CD4-positive, alpha-beta T cell treated with Interleukin-15 for 4 hours (primary cell): ENCODE data around the gene ACKR4.
A peak's percentile ranks its signal among the peaks of the same experiment; 100 is the strongest.

Source experiments
- DNase-seq: peaks from one replicate; pipeline ENCODE4 v3.0.0-alpha.2; 2020; ENCODE audit warnings: low spot score

ACKR4 gene

DNA sequence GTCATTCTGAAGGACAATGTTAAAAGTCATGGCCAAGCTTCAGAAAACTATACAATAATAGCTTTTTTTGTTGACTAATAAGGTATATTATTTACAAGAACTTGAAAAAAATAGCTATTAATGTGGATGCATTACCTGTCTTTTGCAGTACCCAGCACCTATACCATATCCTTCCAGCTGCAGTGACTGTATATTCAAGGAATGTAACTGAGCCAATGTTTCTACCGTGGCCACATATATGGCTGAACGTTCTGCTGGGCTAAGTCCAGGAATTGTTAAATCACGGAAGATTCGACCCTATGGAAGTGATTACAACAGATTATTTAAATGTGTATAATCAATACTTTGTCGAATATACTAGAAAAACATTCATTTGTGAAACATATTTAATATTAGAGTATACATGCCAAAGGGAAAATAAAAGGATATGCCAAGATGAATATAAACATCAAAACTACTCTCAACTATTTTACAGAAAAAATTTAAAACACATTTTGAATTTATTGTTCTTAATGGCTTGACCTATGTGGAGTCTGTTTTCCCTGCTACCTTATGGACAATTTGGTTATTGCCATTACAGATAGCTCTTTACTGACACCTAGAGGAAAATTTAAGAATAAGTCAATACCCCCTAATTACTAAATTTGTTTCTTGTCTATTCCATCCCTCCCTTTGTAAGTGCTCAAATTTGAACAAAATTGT is 44.9 kb downstream of the ACKR4 start:
- peak; percentile 36 for DNase-seq

DNA sequence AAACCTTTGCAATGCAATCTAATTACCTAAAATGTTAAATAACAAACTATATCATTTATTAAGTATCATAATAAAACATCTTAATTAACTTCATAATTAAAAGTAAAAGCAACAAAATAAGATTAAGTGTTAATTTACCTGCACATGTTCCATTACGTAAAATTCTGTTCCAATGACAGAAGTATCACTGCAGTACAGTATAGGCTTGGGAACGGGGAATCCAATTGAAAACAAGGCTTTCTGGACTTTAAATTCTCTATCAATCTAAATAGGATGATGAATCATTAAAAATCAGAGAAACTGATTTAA is 45.4 kb downstream of the ACKR4 start:
- no peak for DNase-seq

DNA sequence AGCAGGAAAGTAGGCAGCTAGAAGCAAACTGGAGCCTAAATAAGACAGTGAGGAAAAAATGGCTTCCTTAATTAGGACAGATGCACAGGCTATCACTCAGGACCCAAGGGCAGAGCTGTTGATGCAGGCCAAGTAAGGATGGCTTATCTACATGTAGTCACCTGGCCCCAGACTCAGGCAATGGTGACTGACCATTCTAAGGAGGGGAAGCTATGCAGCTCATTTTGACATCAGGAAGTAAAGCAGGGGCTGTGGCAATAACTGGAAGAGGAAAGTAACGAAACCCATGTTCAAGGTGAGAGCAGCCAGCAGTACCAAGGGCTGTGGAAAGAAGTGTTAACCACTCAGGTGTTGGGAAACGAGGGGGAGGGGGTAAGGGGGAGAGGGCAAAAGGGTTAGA is 46.3 kb downstream of the ACKR4 start:
- no peak for DNase-seq

DNA sequence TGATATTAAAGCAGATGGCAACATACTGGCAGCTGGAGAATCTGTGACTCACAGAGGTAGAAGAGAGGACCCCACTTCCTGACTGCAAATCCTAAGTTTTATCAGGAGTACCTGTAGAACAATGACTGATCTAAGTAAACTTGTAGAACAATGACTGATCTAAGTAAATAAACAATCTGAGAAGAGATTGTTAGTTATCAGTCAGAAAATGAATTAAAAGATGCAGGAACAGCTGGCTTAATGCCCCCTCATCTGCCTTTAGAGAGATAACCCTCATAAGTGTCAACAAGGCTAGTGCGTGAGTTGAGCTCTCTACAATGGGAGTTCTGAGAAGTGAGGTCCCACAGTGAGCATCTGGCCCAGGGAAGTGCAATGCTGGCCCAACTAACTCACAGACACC is 48.0 kb downstream of the ACKR4 start:
- DNase-seq, result no peak

DNA sequence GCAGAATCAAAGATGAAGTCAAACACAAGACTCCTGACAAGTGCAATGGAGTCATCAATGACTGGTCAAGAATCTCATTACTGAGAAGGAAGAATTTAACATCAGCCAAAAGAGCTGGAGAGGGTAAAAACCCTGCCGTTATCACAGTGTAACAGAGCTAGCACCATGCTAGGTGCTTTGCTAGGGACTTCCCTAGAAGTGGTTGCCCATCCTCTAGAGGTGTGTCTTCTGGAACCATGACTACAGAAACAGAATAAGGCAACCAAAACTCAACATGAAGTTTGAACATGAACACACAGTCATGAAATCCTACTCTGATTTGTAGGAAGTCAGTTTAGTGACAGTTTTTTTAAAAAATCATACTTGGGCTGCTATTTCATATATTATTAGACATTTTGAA is 53.1 kb downstream of the ACKR4 start:
- DNase-seq, result no peak
